ENCODE data around the gene GLI1. TPM values are rescaled to one million over a fixed set of nuclear protein-coding genes. Genes with fewer than 3 reads are reported as not detected.
"Not testable (repeated sequence)": the region's sequence is repeated elsewhere in the genome, so short reads cannot be mapped to it uniquely, and the experiment has no call there.

Gene GLI1
- total and polyA plus RNA-seq, 4 donors: 2.6 to 9.2 (median 7.0) TPM

DNA sequence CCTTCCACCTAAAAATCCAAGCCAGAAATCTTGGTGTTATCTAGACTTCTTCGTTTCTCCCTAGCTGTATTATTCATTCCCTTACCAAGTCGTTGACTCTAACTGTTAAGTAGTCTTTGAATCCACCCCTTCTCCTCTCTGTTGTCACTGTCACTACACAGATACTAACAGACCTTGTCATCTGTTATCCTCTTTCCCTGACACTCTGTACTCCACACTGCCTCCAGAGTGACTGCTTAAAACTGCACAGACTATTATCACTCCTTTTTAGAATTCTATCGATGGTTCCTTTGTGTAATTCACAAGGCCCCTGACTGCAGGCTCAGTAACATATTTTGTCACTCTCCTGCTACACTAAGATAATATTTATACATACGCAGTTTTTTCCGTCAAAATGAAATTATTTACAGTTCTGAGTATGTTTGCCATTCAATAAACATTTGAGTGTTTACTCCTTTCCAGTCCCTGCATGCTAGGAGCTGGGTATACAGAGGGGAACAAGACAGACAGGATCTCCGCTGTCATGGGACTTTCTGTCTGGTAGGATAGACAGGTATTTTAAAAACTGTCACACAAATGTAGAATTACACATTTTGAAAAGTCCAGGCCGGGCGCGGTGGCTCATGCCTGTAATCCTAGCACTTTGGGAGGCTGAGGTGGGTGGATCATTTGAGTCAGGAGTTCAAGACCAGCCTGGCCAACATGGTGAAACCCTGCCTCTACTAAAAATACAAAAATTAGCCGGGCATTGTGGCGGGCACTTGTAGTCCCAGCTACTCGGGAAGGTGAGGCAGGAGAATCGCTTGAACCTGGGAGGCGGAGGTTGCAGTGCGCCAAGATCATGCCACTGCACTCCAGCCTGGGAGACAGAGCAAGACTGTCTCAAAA is 32.1 kb downstream of the GLI1 start:
- peak in 1 of 6 donors; percentile 10 for DNase-seq (ENCODE audit: low read depth in 4 of 6, low spot score in 6 of 6)
- 90% methylated on average over 8 of the region's 15 CpGs for WGBS (ENCODE audit: insufficient coverage)
- no peaks in the 10 kb centered on the region for H3K9me3 ChIP-seq (ENCODE audit: control insufficient read depth, insufficient read depth, low read length)
- H3K36me3 ChIP-seq (ENCODE audit: control insufficient read depth, insufficient read depth, low read length): peaks cover 40% of the 10 kb centered on the region
- H3K4me1 ChIP-seq (ENCODE audit: control insufficient read depth, insufficient read depth, low read length): peaks cover 16% of the 10 kb centered on the region
- H3K4me3 ChIP-seq (ENCODE audit: low read depth, low read length): no peak overlapping the region
- no peaks in the 10 kb centered on the region for H3K27me3 ChIP-seq (ENCODE audit: control insufficient read depth, insufficient read depth, low read length)
- no peak overlapping the region for H3K27ac ChIP-seq (ENCODE audit: low read depth, low read length)

DNA sequence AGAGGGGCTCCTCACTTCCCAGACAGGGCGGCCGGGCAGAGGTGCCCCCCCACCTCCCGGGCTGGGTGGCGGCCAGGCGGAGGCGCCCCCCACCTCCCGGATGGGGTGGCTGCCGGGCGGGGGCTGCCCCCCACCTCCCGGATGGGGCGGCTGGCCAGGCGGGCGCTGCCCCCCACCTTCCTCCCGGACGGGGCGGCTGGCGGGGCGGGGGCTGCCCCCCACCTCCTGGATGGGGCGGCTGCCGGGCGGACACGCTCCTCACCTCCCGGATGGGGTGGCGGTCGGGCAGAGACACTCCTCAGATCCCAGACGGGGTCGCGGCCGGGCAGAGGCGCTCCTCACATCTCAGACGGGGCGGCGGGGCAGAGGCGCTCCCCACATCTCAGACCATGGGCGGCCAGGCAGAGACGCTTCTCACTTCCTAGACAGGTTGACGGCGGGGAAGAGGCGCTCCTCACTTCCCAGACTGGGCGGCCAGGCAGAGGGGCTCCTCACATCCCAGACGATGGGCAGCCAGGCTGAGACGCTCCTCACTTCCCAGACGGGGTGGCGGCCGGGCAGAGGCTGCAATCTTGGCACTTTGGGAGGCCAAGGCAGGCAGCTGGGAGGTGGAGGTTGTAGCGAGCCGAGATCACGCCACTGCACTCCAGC is 35.6 kb downstream of the GLI1 start:
- peaks cover 56% of the 10 kb centered on the region for H3K36me3 ChIP-seq (ENCODE audit: control insufficient read depth, insufficient read depth, low read length)
- 95% methylated on average over 25 of the region's 48 CpGs for WGBS (ENCODE audit: insufficient coverage)
- not testable (repeated sequence) for H3K27ac ChIP-seq (ENCODE audit: low read depth, low read length); H3K4me3 ChIP-seq (ENCODE audit: low read depth, low read length); H3K9me3 ChIP-seq (ENCODE audit: control insufficient read depth, insufficient read depth, low read length); H3K27me3 ChIP-seq (ENCODE audit: control insufficient read depth, insufficient read depth, low read length); DNase-seq (ENCODE audit: low read depth in 4 of 6, low spot score in 6 of 6); H3K4me1 ChIP-seq (ENCODE audit: control insufficient read depth, insufficient read depth, low read length)

DNA sequence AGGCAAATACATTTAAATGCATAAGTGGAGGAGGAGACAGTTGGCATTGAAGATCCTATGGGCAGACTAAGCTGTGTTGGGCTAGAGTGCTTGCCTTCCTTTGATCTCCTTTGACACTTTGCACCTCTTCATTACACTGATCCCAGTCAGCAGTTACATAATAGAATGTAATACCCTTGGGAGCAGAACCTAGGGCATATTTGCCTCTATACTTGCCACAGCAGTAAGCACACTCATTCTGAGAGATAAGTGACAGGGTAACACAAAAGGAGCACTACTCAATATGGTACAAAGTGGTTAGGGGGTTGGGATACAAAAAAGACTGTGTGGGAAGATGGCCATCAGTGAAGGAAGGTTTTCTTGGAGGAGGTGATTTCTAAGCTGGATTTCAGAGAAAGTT is 37.2 kb downstream of the GLI1 start:
- no peak overlapping the region for H3K27ac ChIP-seq (ENCODE audit: low read depth, low read length)
- H3K4me1 ChIP-seq (ENCODE audit: control insufficient read depth, insufficient read depth, low read length): no peaks in the 10 kb centered on the region
- H3K9me3 ChIP-seq (ENCODE audit: control insufficient read depth, insufficient read depth, low read length): no peaks in the 10 kb centered on the region
- H3K4me3 ChIP-seq (ENCODE audit: low read depth, low read length): no peak overlapping the region
- no peak for DNase-seq (ENCODE audit: low read depth in 4 of 6, low spot score in 6 of 6)
- peaks cover 62% of the 10 kb centered on the region for H3K36me3 ChIP-seq (ENCODE audit: control insufficient read depth, insufficient read depth, low read length)
- H3K27me3 ChIP-seq (ENCODE audit: control insufficient read depth, insufficient read depth, low read length): no peaks in the 10 kb centered on the region

DNA sequence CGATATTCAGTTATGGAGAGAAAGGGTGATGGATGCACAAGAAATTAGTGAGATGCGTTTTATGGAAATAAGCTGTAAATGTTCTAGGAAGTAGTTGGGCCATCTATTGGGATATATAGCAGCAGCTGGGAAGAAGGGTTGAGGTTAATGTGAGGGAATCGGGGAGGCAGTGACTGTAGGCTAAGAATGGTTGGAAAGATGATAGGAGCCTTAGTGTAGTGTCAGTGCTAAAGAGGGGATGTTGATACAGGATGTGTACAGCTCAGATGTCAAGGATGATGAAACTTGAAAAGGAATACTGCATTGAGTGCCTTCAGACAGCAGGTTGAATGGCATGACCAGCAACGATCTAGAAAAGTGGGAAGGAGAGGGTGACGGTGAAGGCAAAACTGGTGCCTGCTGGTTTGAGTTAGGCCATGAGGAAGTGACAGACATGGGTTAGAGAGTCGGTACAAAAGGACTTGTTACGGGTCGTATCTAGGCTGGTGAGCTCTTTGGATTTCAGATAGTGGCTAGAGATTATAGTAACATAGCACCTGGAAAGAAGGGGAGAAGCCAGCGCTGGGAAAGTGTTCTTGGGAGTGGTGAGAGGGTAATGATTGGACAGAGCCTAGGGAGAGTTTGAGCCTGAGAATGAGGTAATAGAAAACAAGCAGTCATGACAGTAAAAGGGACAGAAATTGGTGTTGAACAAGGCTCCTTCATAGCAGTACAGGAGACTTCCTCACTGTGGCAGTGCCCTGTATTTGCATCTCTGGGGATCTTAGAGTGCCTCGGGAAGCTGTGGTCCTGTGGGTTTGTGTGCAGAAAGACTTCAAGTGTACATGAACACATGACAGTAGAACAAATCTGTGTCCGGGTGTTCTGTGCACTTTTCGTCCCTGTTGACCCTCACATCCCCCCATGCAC is 37.9 kb downstream of the GLI1 start:
- Histone ChIP-seq H3K4me1 (ENCODE audit: control insufficient read depth, insufficient read depth, low read length) (no peaks in the 10 kb centered on the region), H3K4me3 (ENCODE audit: low read depth, low read length) (no peak overlapping the region), H3K9me3 (ENCODE audit: control insufficient read depth, insufficient read depth, low read length) (no peaks in the 10 kb centered on the region), H3K27me3 (ENCODE audit: control insufficient read depth, insufficient read depth, low read length) (no peaks in the 10 kb centered on the region), H3K27ac (ENCODE audit: low read depth, low read length) (no peak overlapping the region), H3K36me3 (ENCODE audit: control insufficient read depth, insufficient read depth, low read length) (peaks cover 65% of the 10 kb centered on the region)
- no peak for DNase-seq (ENCODE audit: low read depth in 4 of 6, low spot score in 6 of 6)
- 97% methylated on average over 12 of the region's 12 CpGs for WGBS (ENCODE audit: insufficient coverage)

DNA sequence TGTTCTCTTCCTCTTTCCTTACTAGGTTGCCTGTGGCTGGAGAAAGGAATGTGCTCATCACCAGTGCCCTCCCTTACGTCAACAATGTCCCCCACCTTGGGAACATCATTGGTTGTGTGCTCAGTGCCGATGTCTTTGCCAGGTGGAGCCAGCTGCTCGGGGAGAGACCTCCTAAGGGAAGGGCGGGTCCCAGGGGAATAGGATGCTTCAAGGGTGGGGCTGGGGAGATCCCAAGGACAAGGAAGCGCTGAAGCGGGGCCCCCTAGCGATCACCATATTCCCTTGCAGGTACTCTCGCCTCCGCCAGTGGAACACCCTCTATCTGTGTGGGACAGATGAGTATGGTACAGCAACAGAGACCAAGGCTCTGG is 38.5 kb downstream of the GLI1 start:
- no peaks in the 10 kb centered on the region for H3K27me3 ChIP-seq (ENCODE audit: control insufficient read depth, insufficient read depth, low read length)
- no peak for DNase-seq (ENCODE audit: low read depth in 4 of 6, low spot score in 6 of 6)
- H3K9me3 ChIP-seq (ENCODE audit: control insufficient read depth, insufficient read depth, low read length): no peaks in the 10 kb centered on the region
- H3K4me3 ChIP-seq (ENCODE audit: low read depth, low read length): no peak overlapping the region
- H3K27ac ChIP-seq (ENCODE audit: low read depth, low read length): no peak overlapping the region
- peaks cover 68% of the 10 kb centered on the region for H3K36me3 ChIP-seq (ENCODE audit: control insufficient read depth, insufficient read depth, low read length)
- no CpG with 5 or more reads among the region's 9 CpGs for WGBS (ENCODE audit: insufficient coverage)
- H3K4me1 ChIP-seq (ENCODE audit: control insufficient read depth, insufficient read depth, low read length): no peaks in the 10 kb centered on the region

DNA sequence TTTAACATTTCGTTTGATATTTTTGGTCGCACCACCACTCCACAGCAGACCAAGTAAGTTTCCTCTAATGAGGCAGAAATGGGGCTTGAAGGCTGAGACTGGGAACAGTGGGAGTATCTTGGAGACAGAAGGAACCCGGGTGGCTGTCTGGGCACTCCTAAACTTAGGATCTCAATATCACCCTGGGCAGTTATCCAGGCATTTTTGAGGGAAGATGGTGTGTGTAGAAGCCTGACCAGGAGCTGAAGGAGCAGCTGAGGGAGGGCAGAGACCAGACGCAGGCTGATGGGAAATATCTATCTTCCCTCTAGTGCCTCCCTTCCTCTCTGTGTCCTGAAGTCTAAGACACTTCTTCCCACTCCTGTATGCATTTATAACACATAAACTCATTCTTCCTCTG is 39.0 kb downstream of the GLI1 start:
- WGBS (ENCODE audit: insufficient coverage): no CpG with 5 or more reads among the region's 4 CpGs

DNA sequence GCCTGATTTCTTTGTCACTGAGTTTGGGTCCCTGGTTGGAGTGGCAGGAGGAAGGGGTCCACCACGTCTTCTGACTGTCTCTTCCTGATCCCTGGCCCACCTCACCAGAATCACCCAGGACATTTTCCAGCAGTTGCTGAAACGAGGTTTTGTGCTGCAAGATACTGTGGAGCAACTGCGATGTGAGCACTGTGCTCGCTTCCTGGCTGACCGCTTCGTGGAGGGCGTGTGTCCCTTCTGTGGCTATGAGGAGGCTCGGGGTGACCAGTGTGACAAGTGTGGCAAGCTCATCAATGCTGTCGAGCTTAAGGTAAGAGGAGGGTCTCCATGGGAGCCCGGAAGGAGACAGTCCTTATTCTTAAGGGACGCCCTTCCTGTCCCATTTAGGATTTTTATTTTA is 40.6 kb downstream of the GLI1 start:
- 98% methylated on average over 11 of the region's 11 CpGs for WGBS (ENCODE audit: insufficient coverage)
- no peak for DNase-seq (ENCODE audit: low read depth in 4 of 6, low spot score in 6 of 6)
- Histone ChIP-seq H3K4me3 (ENCODE audit: low read depth, low read length) (no peak overlapping the region), H3K9me3 (ENCODE audit: control insufficient read depth, insufficient read depth, low read length) (no peaks in the 10 kb centered on the region), H3K36me3 (ENCODE audit: control insufficient read depth, insufficient read depth, low read length) (peaks cover 83% of the 10 kb centered on the region), H3K27me3 (ENCODE audit: control insufficient read depth, insufficient read depth, low read length) (no peaks in the 10 kb centered on the region), H3K27ac (ENCODE audit: low read depth, low read length) (no peak overlapping the region), H3K4me1 (ENCODE audit: control insufficient read depth, insufficient read depth, low read length) (no peaks in the 10 kb centered on the region)

More for the DNA sequence above, 39.0 kb downstream of the GLI1 start:
- Histone ChIP-seq H3K27me3 (ENCODE audit: control insufficient read depth, insufficient read depth, low read length) (no peaks in the 10 kb centered on the region), H3K27ac (ENCODE audit: low read depth, low read length) (no peak overlapping the region), H3K9me3 (ENCODE audit: control insufficient read depth, insufficient read depth, low read length) (no peaks in the 10 kb centered on the region), H3K4me1 (ENCODE audit: control insufficient read depth, insufficient read depth, low read length) (no peaks in the 10 kb centered on the region), H3K4me3 (ENCODE audit: low read depth, low read length) (no peak overlapping the region), H3K36me3 (ENCODE audit: control insufficient read depth, insufficient read depth, low read length) (peaks cover 72% of the 10 kb centered on the region)
- no peak for DNase-seq (ENCODE audit: low read depth in 4 of 6, low spot score in 6 of 6)

DNA sequence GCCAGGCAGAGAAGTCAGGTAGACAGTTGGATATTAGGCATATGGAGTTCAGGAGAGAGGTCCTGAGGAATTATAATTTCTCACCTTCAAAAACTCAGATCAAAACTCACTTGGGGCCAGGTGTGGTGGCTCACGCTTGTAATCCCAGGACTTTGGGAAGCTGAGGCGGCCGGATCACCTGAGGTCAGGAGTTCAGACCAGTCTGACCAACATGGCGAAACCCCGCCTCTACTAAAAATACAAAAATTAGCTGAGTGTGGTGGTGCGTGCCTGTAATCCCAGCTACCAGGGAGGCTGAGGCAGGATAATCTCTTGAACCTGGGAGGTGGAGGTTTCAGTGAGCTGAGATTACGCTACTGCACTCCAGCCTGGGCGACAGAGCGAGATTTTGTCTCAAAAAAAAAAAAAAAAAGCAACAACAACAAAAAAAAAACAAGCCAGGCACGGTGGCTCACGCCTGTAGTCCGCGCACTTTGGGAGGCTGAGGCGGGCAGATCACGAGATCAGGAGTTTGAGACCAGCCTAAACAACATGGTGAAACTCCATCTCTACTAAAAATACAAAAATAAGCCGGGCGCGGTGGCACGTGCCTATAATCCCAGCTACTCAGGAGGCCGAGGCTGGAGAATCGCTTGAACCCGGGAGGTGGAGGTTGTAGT is 42.9 kb downstream of the GLI1 start:
- not testable (repeated sequence) for H3K4me3 ChIP-seq (ENCODE audit: low read depth, low read length); H3K9me3 ChIP-seq (ENCODE audit: control insufficient read depth, insufficient read depth, low read length); H3K27ac ChIP-seq (ENCODE audit: low read depth, low read length); H3K4me1 ChIP-seq (ENCODE audit: control insufficient read depth, insufficient read depth, low read length); H3K27me3 ChIP-seq (ENCODE audit: control insufficient read depth, insufficient read depth, low read length); DNase-seq (ENCODE audit: low read depth in 4 of 6, low spot score in 6 of 6)
- peaks cover 76% of the 10 kb centered on the region for H3K36me3 ChIP-seq (ENCODE audit: control insufficient read depth, insufficient read depth, low read length)
- 100% methylated on average over 3 of the region's 22 CpGs for whole genome bisulfite sequencing (ENCODE audit: insufficient coverage)

DNA sequence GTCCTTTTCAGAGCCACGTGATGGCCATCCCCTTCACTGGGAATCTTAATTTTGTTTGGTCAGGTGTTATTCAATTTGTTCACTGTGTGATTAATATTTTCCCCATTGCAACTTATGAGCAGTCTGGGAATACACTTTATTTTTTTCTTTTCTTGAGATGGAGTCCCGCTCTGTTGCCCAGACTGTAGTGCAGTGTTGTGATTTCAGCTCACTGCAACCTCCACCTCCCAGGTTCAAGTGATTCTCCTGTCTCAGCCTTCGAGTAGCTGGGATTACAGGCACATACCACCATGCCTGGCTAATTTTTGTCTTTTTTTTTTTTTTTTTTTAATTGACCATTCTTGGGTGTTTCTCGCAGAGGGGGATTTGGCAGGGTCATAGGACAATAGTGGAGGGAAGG is 47.0 kb downstream of the GLI1 start:
- DNase-seq (ENCODE audit: low read depth in 4 of 6, low spot score in 6 of 6); H3K27ac ChIP-seq (ENCODE audit: low read depth, low read length); H3K27me3 ChIP-seq (ENCODE audit: control insufficient read depth, insufficient read depth, low read length); H3K9me3 ChIP-seq (ENCODE audit: control insufficient read depth, insufficient read depth, low read length); H3K4me3 ChIP-seq (ENCODE audit: low read depth, low read length); H3K4me1 ChIP-seq (ENCODE audit: control insufficient read depth, insufficient read depth, low read length): not testable (repeated sequence)
- H3K36me3 ChIP-seq (ENCODE audit: control insufficient read depth, insufficient read depth, low read length): peaks cover 81% of the 10 kb centered on the region
- no CpG with 5 or more reads among the region's 4 CpGs for WGBS (ENCODE audit: insufficient coverage)
